SIG-M5 (cell line): Measurements from ENCODE around the gene DAD1.

Source experiments
- DNase-seq: peaks from one replicate; lab custom pipeline; 2025; lab: John Stamatoyannopoulos, UW

Gene DAD1

DNA sequence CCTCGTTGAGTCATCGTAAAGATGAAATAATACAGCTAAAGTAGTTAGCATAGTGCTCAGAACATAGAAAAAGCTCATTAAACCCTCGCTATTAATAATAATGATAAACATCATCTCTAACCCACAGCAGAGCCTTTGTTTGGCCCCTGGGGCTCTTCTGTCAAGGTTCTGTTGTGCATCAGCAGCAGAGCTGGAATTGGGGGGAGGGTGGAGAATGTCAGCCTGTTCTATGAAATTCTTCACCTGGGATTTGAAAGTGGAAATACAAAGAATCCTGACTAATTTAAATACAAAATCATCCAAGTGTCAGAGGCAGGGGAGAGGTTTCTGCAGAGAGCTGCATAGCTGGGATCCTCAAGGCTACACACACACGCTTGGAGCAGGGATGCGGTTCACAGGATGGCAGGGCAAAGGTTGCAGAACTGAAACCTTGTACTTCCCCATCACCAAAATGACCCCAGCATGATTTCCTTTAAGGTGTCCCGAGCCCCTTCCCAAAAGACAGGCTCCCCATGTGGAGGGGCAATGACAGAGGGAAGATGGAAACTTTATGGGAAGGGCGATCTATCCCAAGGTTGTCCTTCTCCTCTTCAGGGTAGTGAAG is 71.8 kb downstream of the DAD1 start:
- DNase-seq, result no peak

DNA sequence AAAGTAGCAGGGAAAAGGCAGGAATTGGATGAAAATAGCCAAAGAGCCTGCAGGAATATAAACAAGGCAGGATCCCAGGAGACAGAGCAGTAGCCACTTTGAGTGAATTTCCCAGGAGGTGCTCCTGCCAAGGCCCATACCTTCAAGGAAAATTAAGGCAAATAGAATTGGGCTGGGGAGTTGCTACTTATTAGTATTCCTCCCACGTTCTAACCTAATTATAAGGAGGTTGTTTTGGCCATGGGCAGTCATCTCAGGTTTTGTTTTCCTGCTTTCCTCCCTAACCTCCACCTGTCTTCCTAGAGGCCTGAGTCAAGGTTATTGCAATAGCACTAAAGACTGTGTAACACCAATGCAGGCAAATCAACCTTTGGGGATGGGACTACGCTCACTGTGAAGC is 73.1 kb downstream of the DAD1 start:
- no peak for DNase-seq
